VCaP (cell line): Measurements from ENCODE around the gene ZNF273.

ENCODE experiments used
- H3K27ac ChIP-seq: fragments of 450-650 bp; 2 replicates; pipeline ENCODE4 v1.5.1; 2017
- TF ChIP-seq, protein P1 (sequence below): fragments of 450-650 bp; conservative IDR thresholded peaks from 2 replicates; pipeline ENCODE4 v1.5.1; 2017; ENCODE audit warnings: mild to moderate bottlenecking, moderate library complexity

ZNF273 gene

DNA sequence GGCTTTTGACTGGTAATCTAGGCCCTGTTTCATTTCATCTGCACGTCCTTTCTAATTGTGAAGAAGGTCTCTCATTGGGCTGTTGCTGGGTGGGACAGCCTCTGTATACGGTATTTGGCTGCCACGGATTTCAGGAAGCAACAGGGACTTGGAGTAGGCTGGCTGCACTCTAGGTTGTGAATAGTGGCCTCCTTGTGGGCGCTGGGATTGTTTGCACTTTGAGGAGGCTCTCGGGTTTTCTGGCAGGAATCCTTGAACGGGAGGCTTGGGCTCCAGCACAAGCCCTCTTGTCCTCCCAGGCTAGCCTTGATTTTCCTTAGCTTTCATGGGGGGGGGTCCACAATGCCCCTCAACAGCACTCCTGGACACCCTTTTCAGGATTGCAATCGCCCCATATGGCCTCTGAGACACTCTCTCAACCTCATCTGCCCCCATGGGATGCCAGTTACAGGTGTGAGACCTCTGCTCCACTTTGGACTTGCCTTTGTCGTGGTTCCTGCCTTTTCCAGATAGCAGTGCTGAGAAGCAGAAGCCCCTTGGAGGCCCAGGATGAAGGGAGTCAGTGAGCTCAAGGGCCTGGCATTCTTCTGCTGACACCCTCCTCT is 33.9 kb upstream of the ZNF273 start:
- TF ChIP-seq, protein P1, sequence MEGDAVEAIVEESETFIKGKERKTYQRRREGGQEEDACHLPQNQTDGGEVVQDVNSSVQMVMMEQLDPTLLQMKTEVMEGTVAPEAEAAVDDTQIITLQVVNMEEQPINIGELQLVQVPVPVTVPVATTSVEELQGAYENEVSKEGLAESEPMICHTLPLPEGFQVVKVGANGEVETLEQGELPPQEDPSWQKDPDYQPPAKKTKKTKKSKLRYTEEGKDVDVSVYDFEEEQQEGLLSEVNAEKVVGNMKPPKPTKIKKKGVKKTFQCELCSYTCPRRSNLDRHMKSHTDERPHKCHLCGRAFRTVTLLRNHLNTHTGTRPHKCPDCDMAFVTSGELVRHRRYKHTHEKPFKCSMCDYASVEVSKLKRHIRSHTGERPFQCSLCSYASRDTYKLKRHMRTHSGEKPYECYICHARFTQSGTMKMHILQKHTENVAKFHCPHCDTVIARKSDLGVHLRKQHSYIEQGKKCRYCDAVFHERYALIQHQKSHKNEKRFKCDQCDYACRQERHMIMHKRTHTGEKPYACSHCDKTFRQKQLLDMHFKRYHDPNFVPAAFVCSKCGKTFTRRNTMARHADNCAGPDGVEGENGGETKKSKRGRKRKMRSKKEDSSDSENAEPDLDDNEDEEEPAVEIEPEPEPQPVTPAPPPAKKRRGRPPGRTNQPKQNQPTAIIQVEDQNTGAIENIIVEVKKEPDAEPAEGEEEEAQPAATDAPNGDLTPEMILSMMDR, result no peak

DNA sequence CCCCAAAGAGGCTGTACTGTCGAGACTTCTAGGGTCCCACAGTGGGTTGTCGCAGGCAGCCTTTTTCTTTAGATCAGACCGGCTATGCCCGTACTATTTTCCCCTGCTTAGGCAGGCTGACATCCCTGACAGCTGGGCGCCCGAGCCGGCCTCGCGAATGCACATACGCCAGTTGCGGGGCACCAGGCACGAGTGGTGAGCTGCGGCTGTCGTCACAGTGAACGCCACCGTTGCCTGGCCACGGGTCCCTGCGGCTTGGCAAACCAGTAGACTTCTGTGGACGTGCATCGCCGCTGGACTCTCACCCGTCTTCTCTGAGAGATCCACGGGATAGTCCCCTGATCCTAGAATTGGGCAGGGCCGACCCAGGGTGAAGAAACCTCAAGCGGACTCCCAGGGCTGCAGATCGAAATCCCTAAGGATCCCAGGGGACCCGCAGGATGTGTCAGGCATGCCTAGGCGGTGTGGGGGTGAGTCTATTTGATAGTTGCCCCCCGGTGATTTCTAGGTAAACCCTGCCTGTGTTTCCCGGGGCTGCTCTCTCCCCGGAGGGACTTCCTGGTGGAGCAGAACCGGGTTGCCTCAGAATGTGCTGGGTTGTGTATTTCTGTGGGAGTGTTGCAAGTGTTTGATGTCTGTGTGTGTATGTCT is 33.0 kb upstream of the ZNF273 start:
- TF ChIP-seq, protein P1, result no peak
- no peak overlapping the region for H3K27ac ChIP-seq

More for the DNA sequence above, 33.9 kb upstream of the ZNF273 start:
- H3K27ac ChIP-seq, result no peak overlapping the region

DNA sequence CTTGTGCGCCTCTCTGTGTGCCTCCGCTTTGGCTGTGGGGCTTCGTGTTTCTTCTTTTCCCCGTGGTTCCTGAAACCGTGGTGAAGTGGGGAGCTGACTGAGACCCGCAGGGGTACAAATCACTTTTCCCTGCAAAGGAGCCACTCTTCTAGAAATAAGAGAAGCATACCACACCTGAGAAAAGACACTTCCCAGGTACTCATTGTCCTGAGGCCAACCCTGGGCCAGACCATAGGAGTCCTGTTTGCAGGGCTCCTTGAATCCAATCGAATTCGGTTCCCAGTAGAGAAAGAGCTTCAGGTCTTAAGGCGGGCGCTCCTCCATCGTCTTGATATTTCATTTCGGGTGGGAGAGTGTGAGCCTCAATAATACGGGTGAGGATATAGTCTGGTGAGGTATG is 32.4 kb upstream of the ZNF273 start:
- TF ChIP-seq, protein P1, result no peak
- H3K27ac ChIP-seq, result no peak overlapping the region

DNA sequence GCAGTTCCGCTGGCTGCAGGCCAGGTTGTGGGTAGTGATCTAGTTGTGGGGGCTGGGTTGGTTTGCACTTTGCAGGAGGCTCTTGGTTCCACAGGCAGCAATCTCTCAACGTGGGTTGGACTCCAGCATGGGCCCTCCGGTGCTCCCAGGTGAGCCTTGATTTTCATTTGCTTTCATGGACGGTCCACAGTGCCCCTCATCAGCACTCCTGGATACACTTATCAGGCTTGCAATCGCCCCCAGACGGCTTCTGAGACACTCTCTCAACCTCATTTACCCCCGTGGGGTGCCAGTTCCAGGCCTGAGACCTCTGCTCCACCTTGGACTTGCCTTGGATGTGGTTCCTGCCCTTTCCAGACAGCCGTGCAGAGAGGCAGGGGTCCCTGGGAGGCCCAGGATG is 31.3 kb upstream of the ZNF273 start:
- no peak overlapping the region for H3K27ac ChIP-seq
- TF ChIP-seq, protein P1, result no peak

DNA sequence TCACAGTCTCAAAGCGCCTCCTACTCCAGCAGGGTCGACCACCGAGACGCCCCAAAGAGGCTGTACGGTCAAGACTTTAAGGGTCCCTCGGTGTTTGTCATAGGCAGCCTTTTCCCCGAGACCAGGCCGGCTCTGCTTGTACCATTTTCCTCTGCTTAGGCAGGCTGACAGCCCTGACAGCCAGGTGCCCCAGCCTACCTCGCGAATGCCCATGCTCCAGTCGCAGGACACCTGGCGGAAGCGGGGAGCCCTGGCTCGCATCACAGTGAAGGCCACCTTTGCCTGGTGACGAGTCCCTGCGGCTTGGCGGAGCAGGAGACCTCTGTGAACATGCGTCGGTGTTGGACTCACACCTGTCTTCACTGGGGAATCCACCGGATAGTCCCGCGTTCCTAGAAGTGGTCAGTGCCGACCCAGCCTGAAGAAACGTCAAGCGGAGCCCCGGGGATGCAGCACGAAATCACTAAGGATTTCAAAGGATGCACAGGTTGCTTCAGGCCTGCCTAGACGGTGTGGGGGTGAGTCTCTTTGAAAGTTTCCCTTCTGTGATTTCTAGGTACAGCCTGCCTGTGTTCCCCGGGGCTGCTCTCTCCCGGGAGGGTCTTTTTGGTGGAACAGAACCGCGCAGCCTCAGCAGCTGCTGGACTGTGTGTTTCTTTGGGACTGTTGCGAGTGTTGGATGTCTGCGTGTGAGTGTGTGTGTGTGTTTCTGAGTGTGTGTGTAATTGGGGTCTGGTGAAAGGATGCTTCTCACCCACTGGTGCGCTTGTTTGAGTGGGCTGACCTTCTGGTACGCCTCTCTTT is 30.5 kb upstream of the ZNF273 start:
- TF ChIP-seq, protein P1, result no peak
- H3K27ac ChIP-seq, result no peak overlapping the region

DNA sequence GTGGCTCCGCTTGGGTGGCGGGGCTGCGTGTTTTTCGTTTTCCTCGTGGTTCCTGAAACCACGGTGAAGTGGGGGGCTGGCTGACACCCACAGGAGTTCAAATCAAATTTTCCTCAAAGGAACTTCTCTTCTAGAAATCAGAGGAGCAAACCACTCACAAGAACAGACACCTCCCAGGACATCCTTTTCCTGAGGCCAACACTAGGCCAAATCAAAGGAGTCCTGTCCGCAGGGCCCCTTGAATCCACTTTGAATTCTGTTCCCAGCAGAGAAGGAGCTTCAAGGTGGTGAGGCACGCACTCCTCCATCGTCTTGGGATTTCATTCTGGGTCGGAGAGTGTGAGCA is 29.9 kb upstream of the ZNF273 start:
- TF ChIP-seq, protein P1, result no peak

DNA sequence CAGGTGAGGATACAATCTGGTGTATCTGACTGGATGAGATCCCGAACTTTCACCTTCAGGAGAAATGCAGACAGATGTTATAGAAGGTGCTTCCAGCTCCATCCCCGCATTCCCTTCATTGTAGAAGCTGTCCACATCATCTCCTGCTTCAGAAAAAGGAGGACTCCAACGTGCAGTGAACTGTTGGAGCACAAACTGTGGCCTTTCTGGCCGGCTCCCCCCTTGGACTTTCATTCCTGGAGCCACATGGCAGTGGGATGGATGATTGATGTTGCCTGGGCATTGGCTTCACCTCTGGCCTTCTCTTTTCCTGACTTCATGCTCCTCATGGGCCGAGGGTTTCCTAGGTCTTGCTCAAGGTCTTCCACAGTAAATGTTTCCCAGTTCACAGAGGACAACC is 29.6 kb upstream of the ZNF273 start:
- no peak overlapping the region for H3K27ac ChIP-seq
- TF ChIP-seq, protein P1, result no peak

More for the DNA sequence above, 29.9 kb upstream of the ZNF273 start:
- no peak overlapping the region for H3K27ac ChIP-seq
